Osteocyte (in vitro differentiated cells): ENCODE data around the gene TMC4. TPM values are rescaled to one million over a fixed set of nuclear protein-coding genes. Genes with fewer than 3 reads are reported as not detected.

ENCODE experiments used
- DNase-seq: peaks from one replicate; pipeline ENCODE4 v3.0.0; 2021; ENCODE audit warnings: mixed read lengths; ENCODE audit not compliant: unreplicated experiment; ENCODE audit errors: extremely low spot score
- H3K27ac Mint-ChIP-seq: one replicate; pipeline ENCODE4 v1.8.0; 2021; ENCODE audit warnings: mild to moderate bottlenecking, mixed read lengths; ENCODE audit not compliant: unreplicated experiment
- H3K27me3 Mint-ChIP-seq: one replicate; pipeline ENCODE4 v1.8.0; 2021; ENCODE audit warnings: mixed read lengths; ENCODE audit not compliant: unreplicated experiment
- H3K36me3 Mint-ChIP-seq: one replicate; pipeline ENCODE4 v1.8.0; 2021; ENCODE audit warnings: mixed read lengths; ENCODE audit not compliant: unreplicated experiment
- H3K4me1 Mint-ChIP-seq: one replicate; pipeline ENCODE4 v1.8.0; 2021; ENCODE audit warnings: mixed read lengths; ENCODE audit not compliant: unreplicated experiment
- H3K4me3 Mint-ChIP-seq: one replicate; pipeline ENCODE4 v1.8.0; 2021; ENCODE audit warnings: mild to moderate bottlenecking, moderate library complexity, mixed read lengths; ENCODE audit not compliant: unreplicated experiment
- H3K9me3 Mint-ChIP-seq: one replicate; pipeline ENCODE4 v1.8.0; 2021; ENCODE audit warnings: mixed read lengths; ENCODE audit not compliant: unreplicated experiment
- CTCF ChIP-seq: fragments of 200-600 bp; sonication (generic); IDR thresholded peaks from 2 replicates; pipeline ENCODE4 v1.5.0; 2021; ENCODE audit warnings: antibody characterized with exemption, mild to moderate bottlenecking, moderate library complexity
- total RNA-seq: library from RNA; stranded (reverse); gene quantifications from 2 replicates; pipeline ENCODE4 v1.2.1, GENCODE V29; 2021

Gene TMC4
- total RNA-seq, 1 donor from 2014 or later: 2.7 TPM

- Mint-ChIP-seq H3K36me3 (peaks cover 8% of the 10 kb centered on the region), H3K4me1 (peaks cover 22% of the 10 kb centered on the region), H3K27ac (peak overlapping the region; percentile 97), H3K4me3 (peak overlapping the region; percentile 84), H3K27me3 (no peaks in the 10 kb centered on the region), H3K9me3 (no peaks in the 10 kb centered on the region)
- TF ChIP-seq CTCF: no peak
- DNase-seq: no peak
These were observed 58.4 kb downstream of the TMC4 start for GRCh38 chr19:54114340-54115108.

Other genes starting within 250 kb of the TMC4 start
- gene CACNG8, start 210.2 kb downstream of the TMC4 start, total RNA-seq: not detected in 2 replicates
- gene CACNG6, start 181.5 kb downstream of the TMC4 start, total RNA-seq: not detected in 2 replicates
- gene VSTM1, start 109.3 kb downstream of the TMC4 start, total RNA-seq: not detected in 2 replicates
- not detected in 2 replicates for gene TARM1, start 91.8 kb downstream of the TMC4 start, total RNA-seq
- gene OSCAR, start 72.4 kb downstream of the TMC4 start, total RNA-seq: 0.32 and 0.47 TPM in 2 replicates
- gene NDUFA3, start 70.3 kb downstream of the TMC4 start, total RNA-seq: 114 and 132 TPM in 2 replicates
- gene TFPT, start 57.5 kb downstream of the TMC4 start, total RNA-seq: 28.1 and 29.4 TPM in 2 replicates
- gene PRPF31, start 57.4 kb downstream of the TMC4 start, total RNA-seq: 68.4 and 68.9 TPM in 2 replicates
- 47.1 and 50.5 TPM in 2 replicates for gene CNOT3, start 35.4 kb downstream of the TMC4 start, total RNA-seq
- gene LENG1, start 13.4 kb downstream of the TMC4 start, total RNA-seq: 5.6 and 7.1 TPM in 2 replicates
- gene MBOAT7, start 16.4 kb upstream of the TMC4 start, total RNA-seq: 81.8 and 85.2 TPM in 2 replicates
- gene TSEN34, start 18.1 kb upstream of the TMC4 start, total RNA-seq: 51.1 and 53.7 TPM in 2 replicates
- 1,011 TPM in 2 replicates for gene RPS9, start 27.7 kb upstream of the TMC4 start, total RNA-seq
- not detected in 2 replicates for gene LILRB3, start 49.8 kb upstream of the TMC4 start, total RNA-seq
- gene LILRA6, start 69.6 kb upstream of the TMC4 start, total RNA-seq: not detected in 2 replicates
- not detected in 2 replicates for gene LILRB5, start 84.1 kb upstream of the TMC4 start, total RNA-seq
- gene LILRB2, start 108.0 kb upstream of the TMC4 start, total RNA-seq: not detected in 2 replicates
- gene LILRA5, start 140.0 kb upstream of the TMC4 start, total RNA-seq: not detected in 2 replicates
- not detected in 2 replicates for gene LILRA4, start 166.0 kb upstream of the TMC4 start, total RNA-seq
- gene LAIR1, start 191.8 kb upstream of the TMC4 start, total RNA-seq: not detected in 2 replicates
- not detected in 2 replicates for gene TTYH1, start 242.3 kb upstream of the TMC4 start, total RNA-seq